ENCODE data around the gene DBF4B.
"Not testable (repeated sequence)": the region's sequence is repeated elsewhere in the genome, so short reads cannot be mapped to it uniquely, and the experiment has no call there.

DBF4B gene

GRCh38 chr17:44733753-44734152 is 25.3 kb downstream of the DBF4B start:
- no peak for DNase-seq (ENCODE audit: low read depth, low spot score)

GRCh38 chr17:44734272-44734671 is 25.8 kb downstream of the DBF4B start:
- DNase-seq (ENCODE audit: low read depth, low spot score) = no peak

GRCh38 chr17:44736551-44737240 is 28.2 kb downstream of the DBF4B start:
- no peak for DNase-seq (ENCODE audit: low read depth, low spot score)

- no peak for DNase-seq (ENCODE audit: low read depth, low spot score)
These were observed 29.9 kb downstream of the DBF4B start for GRCh38 chr17:44738214-44738906.

GRCh38 chr17:44741316-44741715 is 32.9 kb downstream of the DBF4B start:
- no peak for DNase-seq (ENCODE audit: low read depth, low spot score)

- no peak for DNase-seq (ENCODE audit: low read depth, low spot score)
These were observed 36.8 kb downstream of the DBF4B start for GRCh38 chr17:44745301-44745700.

GRCh38 chr17:44745738-44746137 is 37.3 kb downstream of the DBF4B start:
- DNase-seq (ENCODE audit: low read depth, low spot score) = not testable (repeated sequence)

- DNase-seq (ENCODE audit: low read depth, low spot score) = no peak
These were observed 39.1 kb downstream of the DBF4B start for GRCh38 chr17:44747566-44747965.

- no peak for DNase-seq (ENCODE audit: low read depth, low spot score)
These were observed 40.9 kb downstream of the DBF4B start for GRCh38 chr17:44749076-44749979.

GRCh38 chr17:44749980-44750318 is 41.5 kb downstream of the DBF4B start:
- DNase-seq (ENCODE audit: low read depth, low spot score) = no peak

- no peak for DNase-seq (ENCODE audit: low read depth, low spot score)
These were observed 42.9 kb downstream of the DBF4B start for GRCh38 chr17:44751331-44751730.

- DNase-seq (ENCODE audit: low read depth, low spot score) = no peak
These were observed 43.3 kb downstream of the DBF4B start for GRCh38 chr17:44751806-44752205.

GRCh38 chr17:44752953-44753861 is 44.7 kb downstream of the DBF4B start:
- no peak for DNase-seq (ENCODE audit: low read depth, low spot score)

- no peak for DNase-seq (ENCODE audit: low read depth, low spot score)
These were observed 45.8 kb downstream of the DBF4B start for GRCh38 chr17:44754276-44754675.

GRCh38 chr17:44755180-44755579 is 46.7 kb downstream of the DBF4B start:
- DNase-seq (ENCODE audit: low read depth, low spot score) = not testable (repeated sequence)

GRCh38 chr17:44757045-44757917 is 48.8 kb downstream of the DBF4B start:
- DNase-seq (ENCODE audit: low read depth, low spot score) = no peak

GRCh38 chr17:44757918-44758413 is 49.5 kb downstream of the DBF4B start:
- DNase-seq (ENCODE audit: low read depth, low spot score) = no peak

- DNase-seq (ENCODE audit: low read depth, low spot score) = no peak
These were observed 50.1 kb downstream of the DBF4B start, which contains the start of gene ADAM11 for GRCh38 chr17:44758414-44759085. Gene ADAM11 (plus strand): TSS chr17:44758988. CDS start chr17:44759200, 212 bp downstream.

Measured in brain pericyte (primary cell).